NB4 (cell line): Measurements from ENCODE around the gene MEX3A.
"Not testable (repeated sequence)": the region's sequence is repeated elsewhere in the genome, so short reads cannot be mapped to it uniquely, and the experiment has no call there.

ENCODE experiments used
- DNase-seq: peaks from one replicate; pipeline ENCODE4 v3.0.0; 2010; ENCODE audit warnings: low read depth
- H3K4me3 ChIP-seq: one replicate; pipeline ENCODE4 v1.5.1; 2011; ENCODE audit warnings: mild to moderate bottlenecking, low read depth, low read length, moderate library complexity
- MYC ChIP-seq: IDR thresholded peaks from 2 replicates; pipeline ENCODE4 v1.6.1; 2011; ENCODE audit warnings: low read depth, low read length
- POLR2A ChIP-seq: IDR thresholded peaks from 2 replicates; pipeline ENCODE4 v1.6.1; 2011; ENCODE audit warnings: mild to moderate bottlenecking; ENCODE audit not compliant: insufficient read length; ENCODE audit errors: extremely low read depth
- TF ChIP-seq, protein P1 (sequence below): IDR thresholded peaks from 2 replicates; pipeline ENCODE4 v1.6.1; 2011; ENCODE audit warnings: low read depth, low read length
- TF ChIP-seq, protein P2 (sequence below): IDR thresholded peaks from one replicate; pipeline ENCODE4 v1.5.1; 2012; ENCODE audit warnings: low read depth, low read length

MEX3A gene

DNA sequence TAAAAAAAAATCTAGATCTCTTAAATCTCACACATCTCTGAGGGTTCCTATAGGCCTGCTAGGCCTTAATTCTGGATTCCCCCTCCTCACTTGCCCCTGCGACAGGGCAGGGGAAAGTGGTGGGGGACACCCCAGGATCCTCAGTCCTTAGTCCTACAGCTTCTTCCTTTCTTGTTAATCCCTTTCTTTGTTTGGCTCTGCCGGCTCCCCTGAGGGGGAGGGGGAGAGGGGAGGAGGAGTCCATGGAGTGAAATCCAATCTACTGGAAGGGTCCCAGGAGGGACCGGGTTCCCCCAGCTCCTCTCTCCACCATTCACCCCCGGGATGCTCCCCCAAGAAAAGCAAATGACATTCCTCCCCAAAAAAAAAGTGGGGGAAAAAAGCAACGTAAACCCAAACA, 8.5 kb downstream of the MEX3A start:
- H3K4me3 ChIP-seq = no peak overlapping the region
- TF ChIP-seq MYC (no peak), POLR2A (no peak)
- TF ChIP-seq, protein P1, sequence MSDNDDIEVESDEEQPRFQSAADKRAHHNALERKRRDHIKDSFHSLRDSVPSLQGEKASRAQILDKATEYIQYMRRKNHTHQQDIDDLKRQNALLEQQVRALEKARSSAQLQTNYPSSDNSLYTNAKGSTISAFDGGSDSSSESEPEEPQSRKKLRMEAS = no peak
- TF ChIP-seq, protein P2, sequence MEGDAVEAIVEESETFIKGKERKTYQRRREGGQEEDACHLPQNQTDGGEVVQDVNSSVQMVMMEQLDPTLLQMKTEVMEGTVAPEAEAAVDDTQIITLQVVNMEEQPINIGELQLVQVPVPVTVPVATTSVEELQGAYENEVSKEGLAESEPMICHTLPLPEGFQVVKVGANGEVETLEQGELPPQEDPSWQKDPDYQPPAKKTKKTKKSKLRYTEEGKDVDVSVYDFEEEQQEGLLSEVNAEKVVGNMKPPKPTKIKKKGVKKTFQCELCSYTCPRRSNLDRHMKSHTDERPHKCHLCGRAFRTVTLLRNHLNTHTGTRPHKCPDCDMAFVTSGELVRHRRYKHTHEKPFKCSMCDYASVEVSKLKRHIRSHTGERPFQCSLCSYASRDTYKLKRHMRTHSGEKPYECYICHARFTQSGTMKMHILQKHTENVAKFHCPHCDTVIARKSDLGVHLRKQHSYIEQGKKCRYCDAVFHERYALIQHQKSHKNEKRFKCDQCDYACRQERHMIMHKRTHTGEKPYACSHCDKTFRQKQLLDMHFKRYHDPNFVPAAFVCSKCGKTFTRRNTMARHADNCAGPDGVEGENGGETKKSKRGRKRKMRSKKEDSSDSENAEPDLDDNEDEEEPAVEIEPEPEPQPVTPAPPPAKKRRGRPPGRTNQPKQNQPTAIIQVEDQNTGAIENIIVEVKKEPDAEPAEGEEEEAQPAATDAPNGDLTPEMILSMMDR = no peak
- no peak for DNase-seq

DNA sequence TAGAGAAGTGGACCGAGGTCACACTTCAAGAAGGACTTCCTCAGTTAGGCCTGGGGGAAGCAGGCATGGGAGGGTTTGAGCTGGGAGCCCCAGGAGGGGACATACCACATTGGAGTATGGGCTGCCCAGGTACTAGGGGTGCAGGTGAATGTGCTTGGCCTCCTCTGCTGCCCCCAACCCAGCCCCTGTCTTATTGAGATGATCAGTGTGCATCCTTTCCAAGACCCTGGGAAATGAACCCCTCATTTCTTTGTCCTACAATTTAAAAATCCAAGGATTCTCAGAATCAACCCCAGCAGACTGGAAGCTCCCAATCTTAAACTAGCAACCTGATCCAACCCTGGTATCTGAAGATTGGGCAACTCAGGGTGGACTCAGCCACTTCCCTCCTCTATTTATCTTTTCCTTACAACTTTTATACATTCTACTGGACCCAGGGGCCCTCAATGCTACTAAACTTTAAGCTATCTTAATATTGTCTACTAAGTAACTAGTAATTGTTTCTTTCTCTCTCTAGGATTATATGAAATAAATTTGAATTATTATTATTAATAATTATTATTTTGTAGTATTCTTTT, 9.1 kb downstream of the MEX3A start:
- no peak for DNase-seq

DNA sequence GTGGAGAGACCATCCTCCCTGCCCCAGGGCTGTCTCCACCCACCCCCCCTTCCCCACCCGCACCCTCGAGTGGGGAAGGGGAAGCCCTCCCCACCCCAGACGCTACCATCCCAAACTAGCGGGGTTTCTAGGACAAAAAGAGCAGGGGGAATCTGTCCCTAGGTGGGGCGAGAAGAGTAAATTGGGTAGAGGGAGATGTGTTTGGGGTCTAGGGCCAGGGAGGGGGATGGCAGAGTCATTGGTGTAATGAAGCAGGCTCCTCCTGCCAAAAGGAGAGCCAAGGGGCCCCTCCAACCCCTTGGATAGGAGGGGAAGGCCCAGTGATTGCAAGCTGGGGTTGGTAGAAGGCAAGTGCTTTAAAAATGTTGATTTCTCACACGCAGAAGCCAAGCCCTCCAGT, 10.0 kb downstream of the MEX3A start:
- TF ChIP-seq, protein P2 = no peak
- TF ChIP-seq MYC (no peak), POLR2A (no peak)
- TF ChIP-seq, protein P1 = no peak
- H3K4me3 ChIP-seq = no peak overlapping the region
- no peak for DNase-seq

More for the DNA sequence above, 9.1 kb downstream of the MEX3A start:
- TF ChIP-seq, protein P1 = no peak
- TF ChIP-seq, protein P2 = no peak
- no peak for TF ChIP-seq MYC
- TF ChIP-seq POLR2A = no peak
- no peak overlapping the region for H3K4me3 ChIP-seq

DNA sequence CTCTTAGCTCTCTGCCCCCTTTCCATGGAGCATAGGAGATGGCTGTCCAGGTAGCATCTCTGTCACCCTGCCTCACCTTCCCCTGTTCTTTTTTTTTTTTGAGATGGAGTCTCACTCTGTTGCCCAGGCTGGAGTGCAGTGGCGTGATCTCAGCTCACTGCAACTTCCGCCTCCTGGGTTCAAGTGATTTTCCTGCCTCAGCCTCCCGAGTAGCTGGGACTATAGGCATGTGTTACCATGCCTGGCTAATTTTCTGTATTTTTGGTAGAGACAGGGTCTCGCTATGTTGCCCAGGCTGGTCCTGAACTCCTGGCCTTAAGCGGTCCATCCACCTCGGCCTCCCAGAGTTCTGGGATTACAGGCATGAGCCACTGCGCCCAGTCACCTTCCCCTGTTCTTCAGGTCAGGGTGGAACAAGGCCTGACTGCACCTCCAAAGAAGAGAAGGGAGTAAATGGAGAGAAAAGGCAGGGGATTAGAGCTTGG, 10.9 kb downstream of the MEX3A start:
- DNase-seq = not testable (repeated sequence)

DNA sequence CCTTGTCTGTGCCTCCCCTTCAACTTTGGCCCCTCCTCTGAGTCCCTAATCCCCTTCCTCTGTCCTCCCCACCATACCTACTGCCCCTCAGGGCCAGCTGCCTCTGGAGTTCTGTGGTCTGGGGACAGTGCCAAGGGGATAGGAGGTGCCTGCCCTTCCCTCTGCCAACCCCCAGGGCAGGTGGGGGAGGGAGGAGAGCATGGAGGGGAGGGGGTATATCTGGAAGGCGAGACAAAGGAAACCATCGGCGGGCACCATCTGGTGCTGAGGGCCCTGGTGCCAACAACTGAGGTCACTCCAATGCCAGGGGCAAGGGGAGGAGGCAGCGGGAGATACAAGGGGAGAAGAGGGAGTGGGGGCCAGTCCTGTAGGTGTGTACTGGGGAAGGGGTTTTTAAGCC, 11.7 kb downstream of the MEX3A start:
- TF ChIP-seq MYC = no peak
- TF ChIP-seq, protein P2 = no peak
- TF ChIP-seq, protein P1 = no peak
- no peak for TF ChIP-seq POLR2A
- no peak for DNase-seq
- H3K4me3 ChIP-seq = no peak overlapping the region

More for the DNA sequence above, 10.9 kb downstream of the MEX3A start:
- H3K4me3 ChIP-seq = not testable (repeated sequence)

DNA sequence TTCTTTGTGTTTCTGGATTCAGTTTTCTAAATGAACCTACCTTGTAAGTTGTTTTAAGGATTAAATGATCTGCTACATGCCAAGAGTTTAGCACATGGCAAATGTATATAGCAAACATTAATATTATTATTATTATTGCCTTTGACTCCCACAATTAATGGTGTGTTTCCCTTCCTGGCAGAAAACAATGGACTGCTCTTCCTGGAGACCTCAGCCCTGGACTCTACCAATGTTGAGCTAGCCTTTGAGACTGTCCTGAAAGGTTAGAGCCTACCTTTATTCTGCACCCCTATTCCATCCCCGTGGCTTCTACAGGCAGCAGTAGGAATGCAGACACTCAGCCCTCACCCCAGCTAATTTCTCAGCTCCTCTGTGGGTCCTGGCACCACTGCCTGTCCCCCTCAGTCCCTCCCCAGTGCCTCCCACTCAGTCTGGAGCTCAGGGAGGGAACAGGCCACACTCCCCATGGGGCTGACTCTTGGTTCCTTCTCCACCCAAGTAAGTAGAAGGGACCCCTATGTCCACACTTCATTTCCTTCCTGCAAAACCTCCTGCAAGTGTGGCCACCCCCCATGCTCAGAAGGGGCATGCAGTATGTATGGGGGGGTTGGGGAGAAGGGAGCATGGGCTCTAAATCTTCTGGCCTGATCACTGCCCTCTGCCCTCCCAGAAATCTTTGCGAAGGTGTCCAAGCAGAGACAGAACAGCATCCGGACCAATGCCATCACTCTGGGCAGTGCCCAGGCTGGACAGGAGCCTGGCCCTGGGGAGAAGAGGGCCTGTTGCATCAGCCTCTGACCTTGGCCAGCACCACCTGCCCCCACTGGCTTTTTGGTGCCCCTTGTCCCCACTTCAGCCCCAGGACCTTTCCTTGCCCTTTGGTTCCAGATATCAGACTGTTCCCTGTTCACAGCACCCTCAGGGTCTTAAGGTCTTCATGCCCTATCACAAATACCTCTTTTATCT, 12.5 kb downstream of the MEX3A start:
- H3K4me3 ChIP-seq = no peak overlapping the region
- DNase-seq = peak; percentile 74
- TF ChIP-seq, protein P1 = no peak
- TF ChIP-seq, protein P2 = no peak
- TF ChIP-seq MYC (no peak), POLR2A (no peak)
